Measurements from ENCODE around the gene SYCN.

DNA sequence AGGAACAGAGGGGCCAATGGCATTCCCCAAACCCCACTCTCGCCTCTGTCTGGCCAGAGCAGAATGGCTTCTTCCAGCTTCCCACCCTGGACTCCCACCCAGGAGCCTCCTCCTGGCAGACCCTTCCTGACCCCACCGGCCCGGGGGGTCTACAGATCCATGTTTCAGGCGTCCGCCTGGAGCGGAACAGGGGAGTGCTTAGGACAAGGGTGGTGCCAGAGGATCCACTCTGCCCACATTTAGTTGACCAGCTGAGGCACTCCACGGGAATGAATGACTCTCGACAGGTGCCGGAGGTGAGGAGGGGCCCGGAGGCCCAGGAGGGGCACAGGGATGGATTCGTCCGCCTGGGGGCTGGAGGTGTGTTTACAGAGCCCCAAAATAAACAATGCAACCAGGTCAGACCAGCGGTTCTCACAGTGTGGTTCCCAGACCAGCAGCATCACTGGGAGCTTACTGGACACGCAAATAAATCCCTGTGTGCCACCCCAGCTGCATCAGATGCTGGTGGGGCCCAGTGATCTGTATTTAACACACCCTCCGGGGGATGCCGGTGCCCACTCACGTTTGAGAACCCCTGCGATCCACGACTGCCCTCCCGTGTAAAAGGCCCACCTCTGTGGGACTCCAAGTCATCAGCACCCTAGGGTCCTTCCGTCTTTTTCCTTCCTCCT is 22.4 kb downstream of the SYCN start:
- TF ChIP-seq, protein P1, sequence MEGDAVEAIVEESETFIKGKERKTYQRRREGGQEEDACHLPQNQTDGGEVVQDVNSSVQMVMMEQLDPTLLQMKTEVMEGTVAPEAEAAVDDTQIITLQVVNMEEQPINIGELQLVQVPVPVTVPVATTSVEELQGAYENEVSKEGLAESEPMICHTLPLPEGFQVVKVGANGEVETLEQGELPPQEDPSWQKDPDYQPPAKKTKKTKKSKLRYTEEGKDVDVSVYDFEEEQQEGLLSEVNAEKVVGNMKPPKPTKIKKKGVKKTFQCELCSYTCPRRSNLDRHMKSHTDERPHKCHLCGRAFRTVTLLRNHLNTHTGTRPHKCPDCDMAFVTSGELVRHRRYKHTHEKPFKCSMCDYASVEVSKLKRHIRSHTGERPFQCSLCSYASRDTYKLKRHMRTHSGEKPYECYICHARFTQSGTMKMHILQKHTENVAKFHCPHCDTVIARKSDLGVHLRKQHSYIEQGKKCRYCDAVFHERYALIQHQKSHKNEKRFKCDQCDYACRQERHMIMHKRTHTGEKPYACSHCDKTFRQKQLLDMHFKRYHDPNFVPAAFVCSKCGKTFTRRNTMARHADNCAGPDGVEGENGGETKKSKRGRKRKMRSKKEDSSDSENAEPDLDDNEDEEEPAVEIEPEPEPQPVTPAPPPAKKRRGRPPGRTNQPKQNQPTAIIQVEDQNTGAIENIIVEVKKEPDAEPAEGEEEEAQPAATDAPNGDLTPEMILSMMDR (IDR thresholded peaks at IDR 0.05) = no peak
- TF ChIP-seq POLR2A (IDR thresholded peaks at IDR 0.05) = no peak
- TF ChIP-seq POLR2AphosphoS5 (IDR thresholded peaks at IDR 0.05) = no peak

All from suprapubic skin (tissue), 4 donors.